Upper lobe of left lung (tissue), 6 donors: ENCODE data around the gene MED13L. TPM values are rescaled to one million over a fixed set of nuclear protein-coding genes. Genes with fewer than 3 reads are reported as not detected.

ENCODE experiments used
- ATAC-seq, 2 donors: fragments of 200-7000 bp; cut with Tn5 transposase; one replicate each; pipeline ENCODE4 v1.9.1; 2022; ENCODE audit warnings: mild to moderate bottlenecking in 2 of 2, moderate library complexity in 2 of 2; ENCODE audit not compliant: low FRiP score in 2 of 2
- DNase-seq, 2 donors: peaks; one replicate each; pipeline ENCODE4 v3.0.0-alpha.2; 2019 to 2020
- H3K27ac ChIP-seq, 4 donors: fragments of 200-600 bp; sonication (generic); one replicate each; pipeline ENCODE4 v1.5.1; 2016 to 2019
- H3K27me3 ChIP-seq, 4 donors: fragments of 200-600 bp; sonication (generic); one replicate each; pipeline ENCODE4 v1.5.1; 2017 to 2019
- H3K36me3 ChIP-seq, 4 donors: fragments of 200-600 bp; sonication (generic); one replicate each; pipeline ENCODE4 v1.5.1; 2016 to 2019
- H3K4me1 ChIP-seq, 4 donors: fragments of 200-600 bp; sonication (generic); one replicate each; pipeline ENCODE4 v1.5.1; 2018 to 2019
- H3K4me3 ChIP-seq, 4 donors: fragments of 200-600 bp; sonication (generic); one replicate each; pipeline ENCODE4 v1.5.1; 2017 to 2019; ENCODE audit warnings: mild to moderate bottlenecking in 2 of 4, moderate library complexity in 1 of 4
- H3K9me3 ChIP-seq, 4 donors: fragments of 200-600 bp; sonication (generic); one replicate each; pipeline ENCODE4 v1.5.1; 2018 to 2019
- EP300 ChIP-seq, 4 donors: sonication (generic); formaldehyde crosslinking; IDR thresholded peaks; one replicate each; pipeline ENCODE4 v1.5.1; 2017; ENCODE audit warnings: antibody characterized with exemption in 4 of 4, control low read depth in 2 of 4
- POLR2A ChIP-seq, 4 donors: fragments of 450-650 bp; IDR thresholded peaks; one replicate each; pipeline ENCODE4 v1.5.1; 2016 to 2017; ENCODE audit warnings: antibody characterized with exemption in 4 of 4, mild to moderate bottlenecking in 2 of 4
- POLR2AphosphoS5 ChIP-seq, 2 donors: sonication (generic); formaldehyde crosslinking; IDR thresholded peaks; one replicate each; pipeline ENCODE4 v1.5.1; 2017; ENCODE audit warnings: antibody characterized with exemption in 2 of 2
- WGBS, 2 donors: methylation state at CpG; one replicate each; pipeline ENCODE4 v1.1.5; 2017 to 2018; 5-methylcytosine and 5-hydroxymethylcytosine counted together
- total RNA-seq, 6 donors: library from RNA; depleted of rRNA in 4 of 6; stranded (reverse); fragments of >200 nt in 4 of 6; gene quantifications; one replicate each; pipeline versions ENCODE4 v1.1.0 to v1.2.1, GENCODE V29; 2016 to 2021
- TF ChIP-seq, protein P1 (sequence below), 6 experiments: fragments of 450-650 bp in 4 of 6; fragments of 200-600 bp in 2 of 6; sonication (generic) in 2 of 6; IDR thresholded peaks; one replicate each; pipeline ENCODE4 v1.5.1; 2016 to 2019; ENCODE audit warnings: antibody characterized with exemption in 6 of 6
- donor health status: DM: no; HTN: no; CAD: no; lungs with moderate emphysema.
- donor health status: DM: no; HTN: yes; CAD: no; lungs with severe emphysema.

Gene MED13L
- total RNA-seq, 6 donors from 2014 or later: 96.6 to 178 (median 124) TPM

- no peaks in the 10 kb centered on the region for H3K9me3 ChIP-seq
- 0% methylated on average over 33 to 47 of the region's 104 CpGs for WGBS, 2 donors
- peak; percentile 68 to 92 for DNase-seq
Measured at GRCh38 chr12:116276652-116277466, 634 bp downstream of the MED13L start.

GRCh38 chr12:116274551-116275375 lies 2.7 kb downstream of the MED13L start:
- WGBS, 2 donors: 46 to 47% methylated on average over 5 of the region's 5 CpGs
- H3K27ac ChIP-seq: no peak overlapping the region
- TF ChIP-seq POLR2AphosphoS5 (IDR thresholded peaks at IDR 0.05): no peak
- no peak for TF ChIP-seq POLR2A (IDR thresholded peaks at IDR 0.05)
- TF ChIP-seq, protein P1, sequence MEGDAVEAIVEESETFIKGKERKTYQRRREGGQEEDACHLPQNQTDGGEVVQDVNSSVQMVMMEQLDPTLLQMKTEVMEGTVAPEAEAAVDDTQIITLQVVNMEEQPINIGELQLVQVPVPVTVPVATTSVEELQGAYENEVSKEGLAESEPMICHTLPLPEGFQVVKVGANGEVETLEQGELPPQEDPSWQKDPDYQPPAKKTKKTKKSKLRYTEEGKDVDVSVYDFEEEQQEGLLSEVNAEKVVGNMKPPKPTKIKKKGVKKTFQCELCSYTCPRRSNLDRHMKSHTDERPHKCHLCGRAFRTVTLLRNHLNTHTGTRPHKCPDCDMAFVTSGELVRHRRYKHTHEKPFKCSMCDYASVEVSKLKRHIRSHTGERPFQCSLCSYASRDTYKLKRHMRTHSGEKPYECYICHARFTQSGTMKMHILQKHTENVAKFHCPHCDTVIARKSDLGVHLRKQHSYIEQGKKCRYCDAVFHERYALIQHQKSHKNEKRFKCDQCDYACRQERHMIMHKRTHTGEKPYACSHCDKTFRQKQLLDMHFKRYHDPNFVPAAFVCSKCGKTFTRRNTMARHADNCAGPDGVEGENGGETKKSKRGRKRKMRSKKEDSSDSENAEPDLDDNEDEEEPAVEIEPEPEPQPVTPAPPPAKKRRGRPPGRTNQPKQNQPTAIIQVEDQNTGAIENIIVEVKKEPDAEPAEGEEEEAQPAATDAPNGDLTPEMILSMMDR (IDR thresholded peaks at IDR 0.05): no peak
- TF ChIP-seq EP300 (IDR thresholded peaks at IDR 0.05): no peak
- no peaks in the 10 kb centered on the region for H3K9me3 ChIP-seq
- H3K4me1 ChIP-seq: peaks cover 33 to 46% (median 43%) of the 10 kb centered on the region in 4 donors
- H3K36me3 ChIP-seq: no peaks in the 10 kb centered on the region
- peak overlapping the region in 3 of 4 donors; percentile 68 to 71 (median 70) for H3K4me3 ChIP-seq
- DNase-seq (no peak), ATAC-seq (no peak)
- no peaks in the 10 kb centered on the region for H3K27me3 ChIP-seq

More at GRCh38 chr12:116276652-116277466, 634 bp downstream of the MED13L start:
- Histone ChIP-seq H3K4me1 (peaks cover 33 to 54% (median 40%) of the 10 kb centered on the region in 4 donors), H3K4me3 (peak overlapping the region; percentile 68 to 71 (median 70)), H3K27ac (peak overlapping the region; percentile 93 to 98 (median 98)), H3K27me3 (no peaks in the 10 kb centered on the region), H3K36me3 (no peaks in the 10 kb centered on the region)
- peak; percentile 61 to 80 for ATAC-seq
- TF ChIP-seq POLR2A (IDR thresholded peaks at IDR 0.05) (peak in 1 of 4 donors; percentile 24), POLR2AphosphoS5 (IDR thresholded peaks at IDR 0.05) (no peak)

DNA sequence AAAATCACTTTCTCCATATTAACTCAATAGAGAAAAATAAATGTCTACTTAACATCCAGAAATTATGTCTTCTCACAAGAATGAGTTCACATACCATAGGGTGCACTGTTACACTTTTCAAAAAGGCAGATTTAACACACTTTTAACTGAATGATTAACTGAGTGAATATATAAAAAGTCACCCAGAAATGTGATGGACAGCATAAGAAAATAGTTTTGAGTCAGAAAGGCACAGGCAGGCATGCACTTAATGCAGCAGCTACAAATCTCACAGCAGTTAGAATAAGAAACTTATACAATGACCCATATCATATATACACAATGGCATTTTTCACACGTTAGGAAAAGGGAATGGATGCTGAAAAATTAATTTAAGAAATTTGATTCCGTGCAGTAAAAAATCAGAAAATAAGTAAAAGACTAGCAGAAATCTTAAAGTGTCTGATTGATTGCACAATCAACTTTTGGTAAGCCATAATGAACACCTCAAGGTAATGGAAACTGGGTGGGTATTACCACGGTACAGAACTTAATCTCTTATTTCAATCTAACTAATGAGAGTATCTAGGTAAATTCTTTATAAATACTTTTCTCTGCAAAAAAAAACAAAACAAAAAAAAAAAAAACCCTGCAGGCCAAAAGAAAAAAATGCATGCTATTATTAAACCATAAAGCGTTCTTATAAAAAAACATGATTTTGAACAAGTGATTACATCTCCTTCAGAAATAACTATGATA lies 3.5 kb downstream of the MED13L start:
- 47 to 56% methylated on average over 4 of the region's 4 CpGs for WGBS, 2 donors

GRCh38 chr12:116267948-116268347 lies 9.5 kb downstream of the MED13L start:
- Histone ChIP-seq H3K36me3 (no peaks in the 10 kb centered on the region), H3K27me3 (no peaks in the 10 kb centered on the region), H3K4me3 (no peak overlapping the region), H3K9me3 (no peaks in the 10 kb centered on the region), H3K27ac (no peak overlapping the region), H3K4me1 (peaks cover 51 to 75% (median 57%) of the 10 kb centered on the region in 4 donors)
- TF ChIP-seq, protein P1 (IDR thresholded peaks at IDR 0.05): no peak
- TF ChIP-seq POLR2AphosphoS5 (IDR thresholded peaks at IDR 0.05): no peak
- TF ChIP-seq POLR2A (IDR thresholded peaks at IDR 0.05): no peak
- TF ChIP-seq EP300 (IDR thresholded peaks at IDR 0.05): no peak
- WGBS, 2 donors: 44 to 52% methylated on average over 1 of the region's 1 CpG
- ATAC-seq (no peak), DNase-seq (no peak)

More for the DNA sequence above, 3.5 kb downstream of the MED13L start:
- H3K4me3 ChIP-seq: peak overlapping the region in 1 of 4 donors; percentile 70
- H3K4me1 ChIP-seq: peaks cover 33 to 54% (median 44%) of the 10 kb centered on the region in 4 donors
- no peaks in the 10 kb centered on the region for H3K9me3 ChIP-seq
- H3K36me3 ChIP-seq: no peaks in the 10 kb centered on the region
- no peak for TF ChIP-seq EP300 (IDR thresholded peaks at IDR 0.05)
- no peak for TF ChIP-seq POLR2AphosphoS5 (IDR thresholded peaks at IDR 0.05)
- TF ChIP-seq POLR2A (IDR thresholded peaks at IDR 0.05): no peak
- TF ChIP-seq, protein P1 (IDR thresholded peaks at IDR 0.05): no peak
- DNase-seq (no peak), ATAC-seq (no peak)
- H3K27ac ChIP-seq: no peak overlapping the region
- no peaks in the 10 kb centered on the region for H3K27me3 ChIP-seq
